ENCODE measurements around the gene THSD4. TPM values are rescaled to one million over a fixed set of nuclear protein-coding genes. Genes with fewer than 3 reads are reported as not detected.

Gene THSD4
- total RNA-seq, 1 donor from 2014 or later, result 2.5 TPM

DNA sequence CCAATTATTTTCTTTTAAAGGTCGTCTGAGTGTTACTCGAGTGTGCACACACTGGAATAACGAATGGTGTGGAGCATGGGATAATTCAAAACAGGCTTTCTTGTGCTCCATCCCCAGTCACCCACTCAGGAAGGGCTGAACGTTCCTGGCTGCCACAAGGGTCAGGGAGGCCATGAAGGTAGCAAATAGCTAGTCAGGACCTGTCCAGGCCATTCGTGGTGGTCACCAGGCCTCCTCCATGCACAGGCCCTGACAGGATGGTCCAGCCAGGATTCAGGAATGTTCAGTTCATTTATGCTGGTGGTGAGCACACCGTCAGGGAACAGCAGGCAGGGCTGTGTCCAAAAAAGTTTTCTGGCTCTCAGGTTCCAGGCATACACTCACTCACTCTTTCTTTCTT lies 683.4 kb downstream of the THSD4 start:
- no peak overlapping the region for H3K27ac Mint-ChIP-seq (ENCODE audit: unreplicated experiment)
- no peaks in the 10 kb centered on the region for H3K36me3 Mint-ChIP-seq (ENCODE audit: low read depth, unreplicated experiment)

DNA sequence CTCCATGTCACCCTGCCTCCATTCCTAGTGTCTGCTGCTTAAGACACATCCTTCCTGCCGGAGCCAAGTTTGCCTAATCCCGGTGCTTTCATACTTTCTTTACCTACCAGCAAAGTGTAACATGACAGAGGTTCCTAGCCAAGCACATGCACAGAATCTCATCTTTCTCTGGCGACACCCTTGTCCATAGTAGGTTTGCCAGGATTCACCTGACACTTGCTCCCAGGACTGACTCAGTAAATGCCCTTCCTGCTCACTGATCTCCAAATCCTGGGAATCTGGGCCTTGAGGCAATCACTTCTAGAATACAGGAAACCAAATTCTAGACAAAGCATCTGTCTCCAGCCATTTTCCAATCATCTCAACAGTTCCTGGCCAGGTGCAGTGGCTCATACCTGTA lies 684.9 kb downstream of the THSD4 start:
- no peaks in the 10 kb centered on the region for H4K20me1 ChIP-seq (ENCODE audit: insufficient read depth, low read length)
- no peaks in the 10 kb centered on the region for H3K9me3 Mint-ChIP-seq (ENCODE audit: unreplicated experiment)
- H3K4me3 ChIP-seq (ENCODE audit: insufficient read depth, low read depth, low read length), result no peak overlapping the region
- H3K9me3 ChIP-seq (ENCODE audit: insufficient read depth, low read depth, low read length), result no peaks in the 10 kb centered on the region
- H3K27ac ChIP-seq (ENCODE audit: low read depth, low read length), result no peak overlapping the region
- DNase-seq (ENCODE audit: low read depth), result no peak
- no peak overlapping the region for H3K9ac ChIP-seq (ENCODE audit: low read length)
- H3K79me2 ChIP-seq (ENCODE audit: insufficient read depth, low read length), result no peaks in the 10 kb centered on the region
- no peaks in the 10 kb centered on the region for H3K27me3 ChIP-seq (ENCODE audit: insufficient read depth, low read length)
- H3K4me1 ChIP-seq (ENCODE audit: insufficient read depth, low read length), result peaks cover 4% of the 10 kb centered on the region
- no peak overlapping the region for H3K4me2 ChIP-seq (ENCODE audit: low read length)
- no peak for FAIRE-seq
- no peak overlapping the region for H2AFZ ChIP-seq (ENCODE audit: low read depth, low read length)
- no peaks in the 10 kb centered on the region for H3K36me3 Mint-ChIP-seq (ENCODE audit: low read depth, unreplicated experiment)
- H3K27ac Mint-ChIP-seq (ENCODE audit: unreplicated experiment), result no peak overlapping the region
- TF ChIP-seq EZH2 (IDR thresholded peaks at IDR 0.05; ENCODE audit: insufficient read depth, low read length), result no peak
- no peak for TF ChIP-seq CTCF (IDR thresholded peaks at IDR 0.05; ENCODE audit: insufficient read depth, low read depth, low read length)
- no peaks in the 10 kb centered on the region for H3K36me3 ChIP-seq (ENCODE audit: insufficient read depth, low read length)
- no peaks in the 10 kb centered on the region for H3K27me3 Mint-ChIP-seq (ENCODE audit: low read depth, unreplicated experiment)
- H3K4me1 Mint-ChIP-seq (ENCODE audit: low read depth, unreplicated experiment), result peaks cover 6% of the 10 kb centered on the region
- H3K4me3 Mint-ChIP-seq (ENCODE audit: unreplicated experiment), result no peak overlapping the region

More for the DNA sequence above, 683.4 kb downstream of the THSD4 start:
- FAIRE-seq (no peak), DNase-seq (ENCODE audit: low read depth) (no peak)
- Histone ChIP-seq H3K9ac (ENCODE audit: low read length) (no peak overlapping the region), H3K27me3 (ENCODE audit: insufficient read depth, low read length) (no peaks in the 10 kb centered on the region), H3K4me3 (ENCODE audit: insufficient read depth, low read depth, low read length) (no peak overlapping the region), H3K9me3 (ENCODE audit: insufficient read depth, low read depth, low read length) (no peaks in the 10 kb centered on the region), H4K20me1 (ENCODE audit: insufficient read depth, low read length) (no peaks in the 10 kb centered on the region), H3K36me3 (ENCODE audit: insufficient read depth, low read length) (no peaks in the 10 kb centered on the region), H3K27ac (ENCODE audit: low read depth, low read length) (no peak overlapping the region), H3K4me1 (ENCODE audit: insufficient read depth, low read length) (peaks cover 4% of the 10 kb centered on the region), H3K79me2 (ENCODE audit: insufficient read depth, low read length) (no peaks in the 10 kb centered on the region), H3K4me2 (ENCODE audit: low read length) (no peak overlapping the region), H2AFZ (ENCODE audit: low read depth, low read length) (no peak overlapping the region)
- Mint-ChIP-seq H3K27me3 (ENCODE audit: low read depth, unreplicated experiment) (no peaks in the 10 kb centered on the region), H3K9me3 (ENCODE audit: unreplicated experiment) (no peaks in the 10 kb centered on the region), H3K4me3 (ENCODE audit: unreplicated experiment) (no peak overlapping the region), H3K4me1 (ENCODE audit: low read depth, unreplicated experiment) (no peaks in the 10 kb centered on the region)
- TF ChIP-seq CTCF (IDR thresholded peaks at IDR 0.05; ENCODE audit: insufficient read depth, low read depth, low read length), result no peak
- TF ChIP-seq EZH2 (IDR thresholded peaks at IDR 0.05; ENCODE audit: insufficient read depth, low read length), result no peak

DNA sequence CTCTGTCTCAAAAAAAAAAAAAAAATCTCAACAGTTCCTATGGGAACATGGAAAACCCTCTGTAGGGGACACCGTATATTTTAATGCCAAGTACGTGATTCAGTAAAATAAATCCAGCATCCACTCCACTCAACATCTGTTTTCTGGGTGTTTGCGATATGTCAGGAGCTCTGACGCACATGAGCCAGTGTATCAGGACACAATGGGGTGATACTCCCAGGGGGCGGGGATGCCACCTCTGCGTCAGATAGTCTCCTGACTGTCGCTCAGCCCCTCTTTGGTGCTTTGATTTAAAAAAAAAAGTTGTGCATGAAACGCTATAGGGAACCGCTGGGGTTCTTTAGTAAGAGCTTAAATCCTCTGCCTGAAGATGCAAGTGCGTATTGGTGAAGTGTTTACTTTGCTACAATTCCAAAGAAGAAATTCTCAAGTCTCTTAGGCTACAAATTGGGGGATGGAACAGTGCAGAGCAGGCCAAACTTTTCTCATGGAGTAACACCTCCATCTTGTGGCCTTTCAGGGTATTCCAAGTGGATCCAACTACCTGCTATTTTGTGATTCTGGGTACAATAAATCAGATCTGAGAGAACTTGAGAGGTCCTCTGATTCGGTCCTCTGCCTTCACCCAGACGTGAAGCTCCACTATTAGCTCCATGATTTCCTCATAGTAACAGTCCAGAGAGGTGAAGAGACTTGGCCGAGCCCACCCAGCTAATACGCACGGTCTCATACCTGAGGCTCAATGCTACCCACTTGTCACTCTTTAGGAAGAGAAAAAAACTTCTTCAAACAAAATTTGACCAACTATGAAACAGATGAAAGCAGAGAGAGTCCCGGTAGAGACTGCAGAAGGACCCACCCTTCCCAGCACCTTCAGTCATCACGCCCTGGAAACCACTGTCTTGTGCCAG lies 685.8 kb downstream of the THSD4 start:
- no peaks in the 10 kb centered on the region for H3K9me3 ChIP-seq (ENCODE audit: insufficient read depth, low read depth, low read length)
- no peaks in the 10 kb centered on the region for H3K36me3 Mint-ChIP-seq (ENCODE audit: low read depth, unreplicated experiment)
- no peak overlapping the region for H3K4me3 ChIP-seq (ENCODE audit: insufficient read depth, low read depth, low read length)
- no peaks in the 10 kb centered on the region for H3K79me2 ChIP-seq (ENCODE audit: insufficient read depth, low read length)
- no peak overlapping the region for H3K9ac ChIP-seq (ENCODE audit: low read length)
- peaks cover 11% of the 10 kb centered on the region for H3K4me1 Mint-ChIP-seq (ENCODE audit: low read depth, unreplicated experiment)
- FAIRE-seq, result peak; percentile 69
- peak; percentile 63 for DNase-seq (ENCODE audit: low read depth)
- no peak overlapping the region for H3K27ac ChIP-seq (ENCODE audit: low read depth, low read length)
- no peaks in the 10 kb centered on the region for H3K27me3 Mint-ChIP-seq (ENCODE audit: low read depth, unreplicated experiment)
- TF ChIP-seq EZH2 (IDR thresholded peaks at IDR 0.05; ENCODE audit: insufficient read depth, low read length) (no peak), CTCF (IDR thresholded peaks at IDR 0.05; ENCODE audit: insufficient read depth, low read depth, low read length) (peak; percentile 97)
- H3K4me3 Mint-ChIP-seq (ENCODE audit: unreplicated experiment), result no peak overlapping the region
- no peaks in the 10 kb centered on the region for H3K36me3 ChIP-seq (ENCODE audit: insufficient read depth, low read length)
- H2AFZ ChIP-seq (ENCODE audit: low read depth, low read length), result no peak overlapping the region
- no peaks in the 10 kb centered on the region for H4K20me1 ChIP-seq (ENCODE audit: insufficient read depth, low read length)
- no peak overlapping the region for H3K4me2 ChIP-seq (ENCODE audit: low read length)
- peaks cover 5% of the 10 kb centered on the region for H3K4me1 ChIP-seq (ENCODE audit: insufficient read depth, low read length)
- no peaks in the 10 kb centered on the region for H3K27me3 ChIP-seq (ENCODE audit: insufficient read depth, low read length)
- no peak overlapping the region for H3K27ac Mint-ChIP-seq (ENCODE audit: unreplicated experiment)
- no peaks in the 10 kb centered on the region for H3K9me3 Mint-ChIP-seq (ENCODE audit: unreplicated experiment)
